DND-41 (cell line): ENCODE data around the gene C1QL2.

Experiments used
- ATAC-seq: fragments of 200-7000 bp; cut with Tn5 transposase; 3 replicates; pipeline ENCODE4 v1.9.1; 2021; ENCODE audit warnings: low read depth; ENCODE audit not compliant: insufficient read depth
- DNase-seq: peaks from one replicate; pipeline ENCODE4 v3.0.0-alpha.2; 2020
- H2AFZ ChIP-seq: 2 replicates; pipeline ENCODE4 v1.6.0; 2012; ENCODE audit warnings: low read depth, low read length
- H3K27ac ChIP-seq: 2 replicates; pipeline ENCODE4 v1.5.1; 2012; ENCODE audit warnings: low read length, inconsistent platforms
- H3K27me3 ChIP-seq: fragments of 200-600 bp; sonication (generic); 2 replicates; pipeline ENCODE4 v1.6.0; 2012; ENCODE audit warnings: low read length, mild to moderate bottlenecking, inconsistent platforms; ENCODE audit not compliant: insufficient read depth, poor library complexity
- H3K36me3 ChIP-seq: 2 replicates; pipeline ENCODE4 v1.5.1; 2012; ENCODE audit warnings: low read length, inconsistent platforms; ENCODE audit not compliant: insufficient read depth
- H3K4me1 ChIP-seq: 2 replicates; pipeline ENCODE4 v1.5.1; 2012; ENCODE audit warnings: mild to moderate bottlenecking, low read length; ENCODE audit not compliant: insufficient read depth
- H3K4me2 ChIP-seq: 2 replicates; pipeline ENCODE4 v1.6.0; 2012; ENCODE audit warnings: mild to moderate bottlenecking, moderate library complexity, low read length, inconsistent platforms; ENCODE audit not compliant: insufficient read depth
- H3K4me3 ChIP-seq, 2 experiments: fragments of 200-600 bp in 1 of 2; shearing (Covaris generic) in 1 of 2; 2 replicates each; pipeline ENCODE4 v1.5.1; 2012 to 2016; ENCODE audit warnings: inconsistent platforms in 2 of 2, low read length in 2 of 2, mild to moderate bottlenecking in 2 of 2, low read depth in 1 of 2, moderate library complexity in 1 of 2
- H3K79me2 ChIP-seq: 2 replicates; pipeline ENCODE4 v1.6.0; 2012; ENCODE audit warnings: low read length, inconsistent platforms; ENCODE audit not compliant: insufficient read depth
- H3K9ac ChIP-seq: 2 replicates; pipeline ENCODE4 v1.6.0; 2012; ENCODE audit warnings: low read depth, mild to moderate bottlenecking, inconsistent platforms, low read length, moderate library complexity
- H3K9me3 ChIP-seq: 2 replicates; pipeline ENCODE4 v1.5.1; 2012; ENCODE audit warnings: low read length, moderate library complexity, mild to moderate bottlenecking, inconsistent platforms; ENCODE audit not compliant: insufficient read depth, severe bottlenecking
- H4K20me1 ChIP-seq: 2 replicates; pipeline ENCODE4 v1.6.0; 2012; ENCODE audit warnings: low read length; ENCODE audit not compliant: insufficient read depth
- EZH2 ChIP-seq: IDR thresholded peaks from 3 replicates; pipeline ENCODE4 v1.6.1; 2012; ENCODE audit warnings: borderline replicate concordance, low read depth, mild to moderate bottlenecking, moderate library complexity, low read length, inconsistent platforms; ENCODE audit not compliant: severe bottlenecking
- TF ChIP-seq, protein P1 (sequence below): IDR thresholded peaks from 2 replicates; pipeline ENCODE4 v1.5.1; 2012; ENCODE audit warnings: borderline replicate concordance, low read length, moderate library complexity, mild to moderate bottlenecking; ENCODE audit not compliant: poor library complexity, severe bottlenecking; ENCODE audit errors: extremely low read depth

C1QL2 gene

DNA sequence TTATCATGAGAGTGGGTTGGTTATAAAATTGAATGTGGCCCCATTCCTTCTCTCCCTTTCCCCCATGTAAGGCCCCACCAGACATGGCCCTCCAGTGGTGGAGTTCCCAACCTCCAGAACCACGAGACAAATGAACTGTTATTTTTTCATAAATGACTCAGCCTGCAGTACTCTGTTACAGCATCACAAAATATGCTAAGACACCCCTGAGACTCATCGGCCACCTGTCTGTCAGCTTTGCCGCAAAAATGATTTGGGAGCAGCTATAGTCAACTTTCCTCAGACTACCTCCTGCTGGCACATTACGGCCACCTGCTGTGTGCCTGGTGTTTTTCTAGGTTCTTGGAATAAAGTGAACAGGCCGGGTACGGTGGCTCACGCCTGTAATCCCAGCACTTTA is 21.4 kb upstream of the C1QL2 start:
- peaks cover 3% of the 10 kb centered on the region; the same call in 1 of the 2 replicates for H4K20me1 ChIP-seq
- TF ChIP-seq, protein P1, sequence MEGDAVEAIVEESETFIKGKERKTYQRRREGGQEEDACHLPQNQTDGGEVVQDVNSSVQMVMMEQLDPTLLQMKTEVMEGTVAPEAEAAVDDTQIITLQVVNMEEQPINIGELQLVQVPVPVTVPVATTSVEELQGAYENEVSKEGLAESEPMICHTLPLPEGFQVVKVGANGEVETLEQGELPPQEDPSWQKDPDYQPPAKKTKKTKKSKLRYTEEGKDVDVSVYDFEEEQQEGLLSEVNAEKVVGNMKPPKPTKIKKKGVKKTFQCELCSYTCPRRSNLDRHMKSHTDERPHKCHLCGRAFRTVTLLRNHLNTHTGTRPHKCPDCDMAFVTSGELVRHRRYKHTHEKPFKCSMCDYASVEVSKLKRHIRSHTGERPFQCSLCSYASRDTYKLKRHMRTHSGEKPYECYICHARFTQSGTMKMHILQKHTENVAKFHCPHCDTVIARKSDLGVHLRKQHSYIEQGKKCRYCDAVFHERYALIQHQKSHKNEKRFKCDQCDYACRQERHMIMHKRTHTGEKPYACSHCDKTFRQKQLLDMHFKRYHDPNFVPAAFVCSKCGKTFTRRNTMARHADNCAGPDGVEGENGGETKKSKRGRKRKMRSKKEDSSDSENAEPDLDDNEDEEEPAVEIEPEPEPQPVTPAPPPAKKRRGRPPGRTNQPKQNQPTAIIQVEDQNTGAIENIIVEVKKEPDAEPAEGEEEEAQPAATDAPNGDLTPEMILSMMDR, result no peak
- no peak for TF ChIP-seq EZH2
- DNase-seq, result no peak

DNA sequence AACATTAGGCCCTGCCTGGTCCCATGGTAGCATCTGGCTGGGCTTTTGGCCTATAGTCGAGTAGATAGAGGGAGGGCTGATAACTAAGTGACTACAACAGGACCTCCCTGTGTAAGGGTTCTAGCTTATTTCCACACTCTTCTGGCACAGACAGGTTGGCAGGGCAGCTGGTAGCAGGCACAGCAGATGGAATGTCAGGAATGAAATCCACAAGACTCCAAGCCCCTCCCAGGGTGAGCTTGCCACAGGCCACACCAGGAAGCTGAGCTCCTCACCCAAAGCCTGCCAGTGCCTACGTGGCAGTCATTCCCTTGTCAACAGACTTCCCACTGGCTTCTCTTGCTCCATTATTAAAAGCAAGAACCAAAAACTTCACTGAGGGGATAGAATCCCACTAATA is 20.7 kb upstream of the C1QL2 start:
- no peak overlapping the region for H3K9ac ChIP-seq
- H3K27ac ChIP-seq, result no peak overlapping the region
- no peak for ATAC-seq

More for the DNA sequence above, 21.4 kb upstream of the C1QL2 start:
- no peak overlapping the region for H3K27ac ChIP-seq
- no peaks in the 10 kb centered on the region for H3K9me3 ChIP-seq
- H2AFZ ChIP-seq, result no peak overlapping the region
- H3K4me1 ChIP-seq, result no peaks in the 10 kb centered on the region
- H3K36me3 ChIP-seq, result no peaks in the 10 kb centered on the region
- no peaks in the 10 kb centered on the region for H3K27me3 ChIP-seq
- no peaks in the 10 kb centered on the region for H3K79me2 ChIP-seq
- ATAC-seq, result no peak
- no peak overlapping the region for H3K4me2 ChIP-seq
- H3K9ac ChIP-seq, result no peak overlapping the region
- no peak overlapping the region for H3K4me3 ChIP-seq

DNA sequence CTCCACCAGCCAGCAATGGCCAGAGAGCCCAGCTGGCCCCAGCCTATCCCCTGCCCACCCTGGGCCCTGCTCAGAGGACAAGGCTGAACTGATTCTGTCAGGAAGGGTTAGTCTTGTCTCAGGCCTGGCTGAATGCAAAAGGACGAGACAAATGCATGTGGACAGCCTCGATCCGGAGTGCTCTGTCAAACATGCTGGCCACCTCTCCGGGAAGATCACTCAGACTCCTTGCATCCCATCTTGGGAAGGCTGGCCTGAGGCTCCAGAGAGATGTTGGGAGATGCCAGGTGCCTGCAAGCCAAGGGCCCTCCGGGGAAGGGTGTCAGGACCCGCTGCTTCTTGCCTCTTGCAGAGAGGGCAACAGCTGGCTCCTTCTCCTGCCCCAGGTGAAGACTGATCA is 20.2 kb upstream of the C1QL2 start:
- H3K4me2 ChIP-seq, result no peak overlapping the region
- no peak overlapping the region for H2AFZ ChIP-seq
- H3K9ac ChIP-seq, result no peak overlapping the region
- no peaks in the 10 kb centered on the region for H3K36me3 ChIP-seq
- H3K27me3 ChIP-seq, result no peaks in the 10 kb centered on the region
- DNase-seq, result no peak
- no peaks in the 10 kb centered on the region for H3K9me3 ChIP-seq
- no peak overlapping the region for H3K4me3 ChIP-seq
- peaks cover 3% of the 10 kb centered on the region; the same call in 1 of the 2 replicates for H4K20me1 ChIP-seq
- H3K79me2 ChIP-seq, result no peaks in the 10 kb centered on the region
- H3K4me1 ChIP-seq, result no peaks in the 10 kb centered on the region
- ATAC-seq, result no peak
- H3K27ac ChIP-seq, result no peak overlapping the region
- TF ChIP-seq, protein P1, result no peak

More for the DNA sequence above, 20.7 kb upstream of the C1QL2 start:
- Histone ChIP-seq H3K9me3 (no peaks in the 10 kb centered on the region), H2AFZ (no peak overlapping the region), H3K4me2 (no peak overlapping the region), H3K79me2 (no peaks in the 10 kb centered on the region), H3K4me3 (no peak overlapping the region), H3K4me1 (no peaks in the 10 kb centered on the region), H4K20me1 (peaks cover 3% of the 10 kb centered on the region; the same call in 1 of the 2 replicates), H3K36me3 (no peaks in the 10 kb centered on the region), H3K27me3 (no peaks in the 10 kb centered on the region)
- TF ChIP-seq, protein P1, result no peak
- TF ChIP-seq EZH2, result no peak
- no peak for DNase-seq

DNA sequence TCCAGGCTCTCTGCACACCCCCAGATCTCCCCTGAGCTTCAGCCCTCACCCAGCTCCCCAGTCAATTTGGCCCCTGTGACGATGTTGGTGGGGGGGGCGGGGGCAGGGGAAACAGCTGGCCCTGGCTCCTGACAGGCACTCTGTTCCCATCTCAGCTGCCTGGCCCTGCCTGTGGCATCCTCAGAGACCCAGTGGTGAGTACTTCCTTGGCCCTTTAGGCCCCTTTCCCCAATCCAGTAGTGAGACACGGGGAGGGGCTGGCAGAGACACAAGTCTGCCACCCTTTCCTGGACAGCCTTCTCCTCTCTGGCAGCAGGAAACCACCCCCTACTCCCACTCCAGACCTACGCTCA is 19.3 kb upstream of the C1QL2 start:
- no peaks in the 10 kb centered on the region for H3K4me1 ChIP-seq
- H3K27ac ChIP-seq, result no peak overlapping the region
- H3K4me3 ChIP-seq, result no peak overlapping the region
- H4K20me1 ChIP-seq, result peaks cover 3% of the 10 kb centered on the region; the same call in 1 of the 2 replicates
- no peaks in the 10 kb centered on the region for H3K9me3 ChIP-seq
- DNase-seq (no peak), ATAC-seq (no peak)
- no peak overlapping the region for H3K4me2 ChIP-seq
- H3K9ac ChIP-seq, result no peak overlapping the region
- no peak for TF ChIP-seq EZH2
- TF ChIP-seq, protein P1, result no peak
- no peaks in the 10 kb centered on the region for H3K27me3 ChIP-seq
- H2AFZ ChIP-seq, result no peak overlapping the region
- no peaks in the 10 kb centered on the region for H3K79me2 ChIP-seq
- no peaks in the 10 kb centered on the region for H3K36me3 ChIP-seq
